Measurements from ENCODE around the gene OBSCN.

The OBSCN gene

DNA sequence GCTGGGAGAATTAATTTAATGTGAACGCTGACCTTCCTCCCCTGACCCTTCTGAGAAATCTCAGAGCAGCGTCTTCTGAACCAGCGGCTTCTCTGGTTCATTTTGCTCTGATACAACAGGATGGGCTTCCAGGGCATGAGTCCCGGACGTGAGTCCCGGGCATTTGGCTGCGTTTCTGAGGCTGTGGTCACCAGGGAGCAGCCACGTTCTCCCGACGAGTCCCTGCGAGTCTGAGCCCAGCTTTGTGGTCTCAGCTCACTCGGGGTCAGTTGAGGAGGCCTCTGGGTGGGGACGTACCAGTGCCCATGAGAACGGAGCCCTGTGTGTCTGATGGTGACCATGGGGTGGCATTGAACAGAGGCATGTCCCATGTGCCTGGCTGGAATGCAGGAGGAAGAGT, 17.7 kb upstream of the OBSCN start:
- H3K14ac ChIP-seq (ENCODE audit: low read length in 2 of 2): no peak overlapping the region
- H3K4me2 ChIP-seq (ENCODE audit: low read length, poor library complexity, severe bottlenecking): no peak overlapping the region
- peaks cover 4 to 6% of the 10 kb centered on the region in 2 experiments for H3K36me3 ChIP-seq (ENCODE audit: control insufficient read depth in 1 of 2, insufficient read depth in 2 of 2, low read depth in 1 of 2, low read length in 2 of 2)
- no peak overlapping the region for H3K18ac ChIP-seq (ENCODE audit: low read depth in 1 of 2, low read length in 2 of 2)
- no peak overlapping the region for H2AK5ac ChIP-seq (ENCODE audit: low read length, severe bottlenecking)
- H2BK12ac ChIP-seq (ENCODE audit: low read length in 2 of 2): no peak overlapping the region
- no peak overlapping the region for H2BK15ac ChIP-seq (ENCODE audit: low read depth, poor library complexity, severe bottlenecking)
- H3K9ac ChIP-seq (ENCODE audit: low read length): no peak overlapping the region
- H3K4me3 ChIP-seq (ENCODE audit: insufficient read depth in 1 of 2, low read depth in 1 of 2, low read length in 2 of 2): no peak overlapping the region
- H3K4ac ChIP-seq (ENCODE audit: low read depth in 1 of 2, low read length in 2 of 2): no peak overlapping the region
- no peak overlapping the region for H2BK120ac ChIP-seq (ENCODE audit: low read depth, low read length)
- 91% methylated on average over 14 of the region's 14 CpGs for WGBS
- no peak overlapping the region for H3K23ac ChIP-seq (ENCODE audit: low read length in 2 of 2)
- no peak overlapping the region for H2AFZ ChIP-seq (ENCODE audit: low read depth, low read length)
- H2BK5ac ChIP-seq (ENCODE audit: low read depth, low read length, poor library complexity, severe bottlenecking): no peak overlapping the region
- DNase-seq: no peak
- H3K79me1 ChIP-seq (replicated peaks; ENCODE audit: low read length, poor library complexity, severe bottlenecking): peaks cover 2% of the 10 kb centered on the region
- no peak overlapping the region for H4K8ac ChIP-seq (ENCODE audit: low read length)
- peaks cover 8% of the 10 kb centered on the region for H3K9me3 ChIP-seq (ENCODE audit: control insufficient read depth, low read length)
- no peak overlapping the region for H4K91ac ChIP-seq (ENCODE audit: low read length)
- H3K27ac ChIP-seq (ENCODE audit: low read length, poor library complexity, severe bottlenecking): no peak overlapping the region
- H3K27me3 ChIP-seq (ENCODE audit: control insufficient read depth in 1 of 2, insufficient read depth in 1 of 2, low read length in 2 of 2): no peaks in the 10 kb centered on the region
- H3K4me1 ChIP-seq (ENCODE audit: control insufficient read depth, insufficient read depth, low read depth, low read length): no peaks in the 10 kb centered on the region

DNA sequence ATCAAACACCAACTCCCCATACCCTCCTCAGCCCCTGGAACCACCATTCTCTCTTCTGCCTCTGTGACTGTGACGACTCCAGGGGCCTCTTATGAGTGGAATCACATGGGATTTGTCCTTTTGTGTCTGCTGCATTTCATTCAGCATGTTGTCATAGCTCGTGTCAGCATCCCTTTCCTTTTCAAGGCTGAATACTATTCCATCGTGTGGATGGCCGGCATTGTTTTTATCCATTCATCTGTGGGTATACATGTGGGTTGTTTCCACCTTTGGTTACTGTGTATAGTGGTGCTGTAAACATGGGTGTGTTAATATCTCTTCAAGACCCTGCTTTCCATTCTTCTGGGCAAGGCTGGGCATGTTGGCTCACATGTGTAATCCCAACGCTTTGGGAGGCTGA, 17.1 kb upstream of the OBSCN start:
- H3K79me1 ChIP-seq (replicated peaks; ENCODE audit: low read length, poor library complexity, severe bottlenecking): peaks cover 2% of the 10 kb centered on the region
- H3K23ac ChIP-seq (ENCODE audit: low read length in 2 of 2): no peak overlapping the region
- no peak overlapping the region for H3K4me3 ChIP-seq (ENCODE audit: insufficient read depth in 1 of 2, low read depth in 1 of 2, low read length in 2 of 2)
- DNase-seq: no peak
- H2BK5ac ChIP-seq (ENCODE audit: low read depth, low read length, poor library complexity, severe bottlenecking): no peak overlapping the region
- no peak overlapping the region for H2BK12ac ChIP-seq (ENCODE audit: low read length in 2 of 2)
- H2BK15ac ChIP-seq (ENCODE audit: low read depth, poor library complexity, severe bottlenecking): no peak overlapping the region
- H2AK5ac ChIP-seq (ENCODE audit: low read length, severe bottlenecking): no peak overlapping the region
- no peak overlapping the region for H4K8ac ChIP-seq (ENCODE audit: low read length)
- no peak overlapping the region for H4K91ac ChIP-seq (ENCODE audit: low read length)
- no peaks in the 10 kb centered on the region for H3K4me1 ChIP-seq (ENCODE audit: control insufficient read depth, insufficient read depth, low read depth, low read length)
- H3K4me2 ChIP-seq (ENCODE audit: low read length, poor library complexity, severe bottlenecking): no peak overlapping the region
- H2AFZ ChIP-seq (ENCODE audit: low read depth, low read length): no peak overlapping the region
- no peak overlapping the region for H3K9ac ChIP-seq (ENCODE audit: low read length)
- H3K18ac ChIP-seq (ENCODE audit: low read depth in 1 of 2, low read length in 2 of 2): no peak overlapping the region
- H3K9me3 ChIP-seq (ENCODE audit: control insufficient read depth, low read length): peaks cover 8% of the 10 kb centered on the region
- no peaks in the 10 kb centered on the region for H3K27me3 ChIP-seq (ENCODE audit: control insufficient read depth in 1 of 2, insufficient read depth in 1 of 2, low read length in 2 of 2)
- no peak overlapping the region for H2BK120ac ChIP-seq (ENCODE audit: low read depth, low read length)
- H3K27ac ChIP-seq (ENCODE audit: low read length, poor library complexity, severe bottlenecking): no peak overlapping the region
- H3K14ac ChIP-seq (ENCODE audit: low read length in 2 of 2): no peak overlapping the region
- 95% methylated on average over 5 of the region's 5 CpGs for WGBS
- H3K4ac ChIP-seq (ENCODE audit: low read depth in 1 of 2, low read length in 2 of 2): no peak overlapping the region
- H3K36me3 ChIP-seq (ENCODE audit: control insufficient read depth in 1 of 2, insufficient read depth in 2 of 2, low read depth in 1 of 2, low read length in 2 of 2): peaks cover 2 to 4% of the 10 kb centered on the region in 2 experiments

DNA sequence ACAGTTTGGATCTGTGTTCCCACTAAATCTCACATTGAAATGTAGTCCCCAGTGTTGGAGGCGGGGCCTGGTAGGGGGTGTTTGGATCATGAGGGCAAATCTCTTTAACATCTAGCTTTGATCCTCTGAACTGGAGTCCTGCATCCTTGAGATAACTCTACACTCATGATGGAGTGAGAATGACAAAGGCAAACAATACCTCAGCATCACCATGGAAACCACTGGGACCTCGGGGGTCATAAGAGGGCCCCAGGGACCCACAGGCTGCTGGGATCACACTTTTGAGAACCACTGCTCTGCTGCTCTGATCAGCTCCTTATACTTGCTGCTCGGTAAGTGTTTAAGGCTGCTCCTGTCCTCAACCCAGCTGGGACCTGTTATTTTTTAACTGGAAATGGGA, 13.4 kb upstream of the OBSCN start:
- Histone ChIP-seq H3K4me1 (ENCODE audit: control insufficient read depth, insufficient read depth, low read depth, low read length) (no peaks in the 10 kb centered on the region), H2AK5ac (ENCODE audit: low read length, severe bottlenecking) (no peak overlapping the region), H3K4ac (ENCODE audit: low read depth in 1 of 2, low read length in 2 of 2) (no peak overlapping the region), H3K18ac (ENCODE audit: low read depth in 1 of 2, low read length in 2 of 2) (no peak overlapping the region), H2BK12ac (ENCODE audit: low read length in 2 of 2) (no peak overlapping the region), H3K9ac (ENCODE audit: low read length) (no peak overlapping the region), H3K27me3 (ENCODE audit: control insufficient read depth in 1 of 2, insufficient read depth in 1 of 2, low read length in 2 of 2) (no peaks in the 10 kb centered on the region), H3K27ac (ENCODE audit: low read length, poor library complexity, severe bottlenecking) (no peak overlapping the region), H3K79me1 (replicated peaks; ENCODE audit: low read length, poor library complexity, severe bottlenecking) (peaks cover 2% of the 10 kb centered on the region), H2BK5ac (ENCODE audit: low read depth, low read length, poor library complexity, severe bottlenecking) (no peak overlapping the region), H3K23ac (ENCODE audit: low read length in 2 of 2) (no peak overlapping the region), H4K8ac (ENCODE audit: low read length) (no peak overlapping the region), H2AFZ (ENCODE audit: low read depth, low read length) (no peak overlapping the region), H3K36me3 (ENCODE audit: control insufficient read depth in 1 of 2, insufficient read depth in 2 of 2, low read depth in 1 of 2, low read length in 2 of 2) (peaks cover 0 to 4% of the 10 kb centered on the region in 2 experiments), H3K4me2 (ENCODE audit: low read length, poor library complexity, severe bottlenecking) (no peak overlapping the region), H3K14ac (ENCODE audit: low read length in 2 of 2) (no peak overlapping the region), H3K4me3 (ENCODE audit: insufficient read depth in 1 of 2, low read depth in 1 of 2, low read length in 2 of 2) (no peak overlapping the region), H4K91ac (ENCODE audit: low read length) (no peak overlapping the region), H2BK15ac (ENCODE audit: low read depth, poor library complexity, severe bottlenecking) (no peak overlapping the region), H2BK120ac (ENCODE audit: low read depth, low read length) (no peak overlapping the region), H3K9me3 (ENCODE audit: control insufficient read depth, low read length) (peaks cover 12% of the 10 kb centered on the region)
- no peak for DNase-seq
- 93% methylated on average over 3 of the region's 3 CpGs for WGBS

DNA sequence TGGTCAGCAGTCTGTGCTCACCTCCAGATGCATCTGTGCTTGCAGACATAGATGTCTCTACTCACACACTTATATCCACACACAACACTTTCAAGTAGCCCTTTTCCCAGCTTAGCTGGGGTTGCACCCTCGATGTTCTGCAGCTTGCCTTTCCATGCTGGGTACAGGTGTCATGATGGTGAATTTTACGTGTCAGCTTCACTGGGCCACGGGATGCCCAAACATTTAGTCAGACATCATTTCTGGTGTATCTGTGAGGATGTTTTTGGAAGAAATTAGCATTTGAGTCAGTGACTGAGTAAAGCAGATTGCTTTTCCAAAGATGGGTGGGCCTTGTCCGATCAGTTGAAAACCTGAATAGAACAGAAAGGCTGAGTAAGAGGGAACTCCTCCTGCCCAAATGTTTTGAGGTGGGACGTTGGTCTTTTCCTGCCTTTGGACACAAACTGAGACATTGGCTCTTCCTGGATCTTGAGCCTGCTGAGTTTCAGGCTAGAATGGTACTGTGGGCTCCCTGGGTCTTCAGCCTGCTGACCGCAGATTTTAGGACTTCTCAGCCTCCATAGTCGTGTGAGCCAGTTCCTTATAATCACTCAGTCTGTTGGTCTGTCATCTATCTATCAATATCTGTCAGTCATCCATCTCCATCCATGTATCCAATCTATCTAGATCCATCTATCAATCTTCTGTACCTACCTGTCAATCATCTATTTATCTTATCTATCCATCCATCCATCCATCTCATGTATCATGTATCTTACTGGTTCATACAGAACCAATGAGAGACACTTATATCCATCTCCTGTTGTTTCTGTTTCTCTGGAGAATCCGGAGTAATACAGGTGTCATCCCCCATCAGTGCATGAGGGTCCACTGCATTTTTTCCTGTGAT, 12.7 kb upstream of the OBSCN start:
- Histone ChIP-seq H2BK12ac (ENCODE audit: low read length in 2 of 2) (no peak overlapping the region), H3K79me1 (replicated peaks; ENCODE audit: low read length, poor library complexity, severe bottlenecking) (peaks cover 2% of the 10 kb centered on the region), H3K27ac (ENCODE audit: low read length, poor library complexity, severe bottlenecking) (no peak overlapping the region), H3K27me3 (ENCODE audit: control insufficient read depth in 1 of 2, insufficient read depth in 1 of 2, low read length in 2 of 2) (no peaks in the 10 kb centered on the region), H3K14ac (ENCODE audit: low read length in 2 of 2) (no peak overlapping the region), H3K4me3 (ENCODE audit: insufficient read depth in 1 of 2, low read depth in 1 of 2, low read length in 2 of 2) (no peak overlapping the region), H3K23ac (ENCODE audit: low read length in 2 of 2) (no peak overlapping the region), H3K18ac (ENCODE audit: low read depth in 1 of 2, low read length in 2 of 2) (no peak overlapping the region), H2BK5ac (ENCODE audit: low read depth, low read length, poor library complexity, severe bottlenecking) (no peak overlapping the region), H3K4ac (ENCODE audit: low read depth in 1 of 2, low read length in 2 of 2) (no peak overlapping the region), H3K36me3 (ENCODE audit: control insufficient read depth in 1 of 2, insufficient read depth in 2 of 2, low read depth in 1 of 2, low read length in 2 of 2) (peaks cover 0 to 4% of the 10 kb centered on the region in 2 experiments), H2BK120ac (ENCODE audit: low read depth, low read length) (no peak overlapping the region), H2AK5ac (ENCODE audit: low read length, severe bottlenecking) (no peak overlapping the region), H3K9ac (ENCODE audit: low read length) (no peak overlapping the region), H4K91ac (ENCODE audit: low read length) (no peak overlapping the region), H3K4me1 (ENCODE audit: control insufficient read depth, insufficient read depth, low read depth, low read length) (no peaks in the 10 kb centered on the region), H2AFZ (ENCODE audit: low read depth, low read length) (no peak overlapping the region), H2BK15ac (ENCODE audit: low read depth, poor library complexity, severe bottlenecking) (no peak overlapping the region), H3K4me2 (ENCODE audit: low read length, poor library complexity, severe bottlenecking) (no peak overlapping the region), H3K9me3 (ENCODE audit: control insufficient read depth, low read length) (peaks cover 19% of the 10 kb centered on the region), H4K8ac (ENCODE audit: low read length) (no peak overlapping the region)
- DNase-seq: no peak
- 86% methylated on average over 8 of the region's 8 CpGs for WGBS
